Measurements from ENCODE around the gene RGL2. TPM values are rescaled to one million over a fixed set of nuclear protein-coding genes. Genes with fewer than 3 reads are reported as not detected.

The RGL2 gene
- total and polyA plus RNA-seq, 2 of the 13 experiments (the other 11 are each of a cell fraction or from before 2014, with no cell fraction given), result 22.9 to 47.4 TPM

DNA sequence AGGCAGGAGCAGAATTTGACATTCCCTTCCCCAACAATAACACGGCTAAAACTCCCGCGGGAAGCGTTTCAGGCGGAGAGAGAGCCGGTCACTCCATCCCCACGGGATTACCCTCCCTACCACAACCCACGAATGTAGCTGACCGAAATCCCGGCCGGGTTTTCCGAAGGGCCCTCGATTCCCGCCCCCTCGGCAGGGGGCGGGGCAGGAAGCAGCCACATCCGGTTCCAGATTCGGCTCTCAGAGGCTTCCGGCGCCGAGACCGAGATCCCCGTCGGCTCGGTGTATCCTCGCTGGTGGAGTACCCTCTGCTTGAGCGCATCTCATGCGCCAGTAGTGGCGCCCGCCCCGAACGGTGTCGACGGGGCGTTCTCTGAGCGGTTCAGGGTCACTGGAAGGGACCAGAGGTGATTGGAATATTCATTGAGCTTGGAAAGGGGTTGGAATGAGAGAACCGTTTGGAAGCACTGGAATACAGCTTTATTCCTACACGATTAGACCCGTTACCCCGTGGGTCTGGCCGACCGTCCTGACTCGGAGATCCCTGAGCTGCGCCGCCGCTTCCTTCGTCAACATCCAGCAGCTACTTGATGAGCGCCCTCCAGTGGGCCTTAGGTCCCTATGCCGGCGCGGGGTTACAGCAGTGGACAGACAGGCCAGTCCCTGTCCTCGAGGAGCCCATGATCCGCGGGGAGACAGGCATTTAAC, 649 bp upstream of the RGL2 start (continued):
- TF ChIP-seq, protein P1, sequence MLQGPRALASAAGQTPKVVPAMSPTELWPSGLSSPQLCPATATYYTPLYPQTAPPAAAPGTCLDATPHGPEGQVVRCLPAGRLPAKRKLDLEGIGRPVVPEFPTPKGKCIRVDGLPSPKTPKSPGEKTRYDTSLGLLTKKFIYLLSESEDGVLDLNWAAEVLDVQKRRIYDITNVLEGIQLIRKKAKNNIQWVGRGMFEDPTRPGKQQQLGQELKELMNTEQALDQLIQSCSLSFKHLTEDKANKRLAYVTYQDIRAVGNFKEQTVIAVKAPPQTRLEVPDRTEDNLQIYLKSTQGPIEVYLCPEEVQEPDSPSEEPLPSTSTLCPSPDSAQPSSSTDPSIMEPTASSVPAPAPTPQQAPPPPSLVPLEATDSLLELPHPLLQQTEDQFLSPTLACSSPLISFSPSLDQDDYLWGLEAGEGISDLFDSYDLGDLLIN (CRISPR knock-in tag; IDR thresholded peaks at IDR 0.05; ENCODE audit: borderline replicate concordance), result peak; percentile 47; the same call in 1 of the 2 replicates
- TF ChIP-seq AHR (CRISPR knock-in tag; IDR thresholded peaks at IDR 0.05) (no peak), PPARG (CRISPR knock-in tag; conservative IDR thresholded peaks at IDR 0.05) (peak; percentile 35; the same call in 1 of the 2 replicates), ZNF777 (CRISPR knock-in tag; IDR thresholded peaks at IDR 0.05) (peak; percentile 98), PHF5A (CRISPR knock-in tag; IDR thresholded peaks at IDR 0.05; ENCODE audit: low read depth, unreplicated experiment) (peak; percentile 16), RBM39 (IDR thresholded peaks at IDR 0.05; ENCODE audit: low read depth, low read length, poor library complexity, severe bottlenecking) (peak; percentile 99), SALL2 (CRISPR knock-in tag; IDR thresholded peaks at IDR 0.05) (peak; percentile 66; the same call in 1 of the 2 replicates), HNRNPL (IDR thresholded peaks at IDR 0.05; ENCODE audit: low read depth, low read length) (peak; percentile 73), ZNF460 (CRISPR knock-in tag; IDR thresholded peaks at IDR 0.05; ENCODE audit: borderline replicate concordance) (no peak; the same call in 1 of the 2 replicates), SMAD3 (CRISPR knock-in tag; IDR thresholded peaks at IDR 0.05) (peak; percentile 85; the same call in 1 of the 2 replicates), ZNF382 (CRISPR knock-in tag; IDR thresholded peaks at IDR 0.05; ENCODE audit: borderline replicate concordance) (no peak), SMARCC2 (IDR thresholded peaks at IDR 0.05) (no peak)
- TF ChIP-seq, protein P2, sequence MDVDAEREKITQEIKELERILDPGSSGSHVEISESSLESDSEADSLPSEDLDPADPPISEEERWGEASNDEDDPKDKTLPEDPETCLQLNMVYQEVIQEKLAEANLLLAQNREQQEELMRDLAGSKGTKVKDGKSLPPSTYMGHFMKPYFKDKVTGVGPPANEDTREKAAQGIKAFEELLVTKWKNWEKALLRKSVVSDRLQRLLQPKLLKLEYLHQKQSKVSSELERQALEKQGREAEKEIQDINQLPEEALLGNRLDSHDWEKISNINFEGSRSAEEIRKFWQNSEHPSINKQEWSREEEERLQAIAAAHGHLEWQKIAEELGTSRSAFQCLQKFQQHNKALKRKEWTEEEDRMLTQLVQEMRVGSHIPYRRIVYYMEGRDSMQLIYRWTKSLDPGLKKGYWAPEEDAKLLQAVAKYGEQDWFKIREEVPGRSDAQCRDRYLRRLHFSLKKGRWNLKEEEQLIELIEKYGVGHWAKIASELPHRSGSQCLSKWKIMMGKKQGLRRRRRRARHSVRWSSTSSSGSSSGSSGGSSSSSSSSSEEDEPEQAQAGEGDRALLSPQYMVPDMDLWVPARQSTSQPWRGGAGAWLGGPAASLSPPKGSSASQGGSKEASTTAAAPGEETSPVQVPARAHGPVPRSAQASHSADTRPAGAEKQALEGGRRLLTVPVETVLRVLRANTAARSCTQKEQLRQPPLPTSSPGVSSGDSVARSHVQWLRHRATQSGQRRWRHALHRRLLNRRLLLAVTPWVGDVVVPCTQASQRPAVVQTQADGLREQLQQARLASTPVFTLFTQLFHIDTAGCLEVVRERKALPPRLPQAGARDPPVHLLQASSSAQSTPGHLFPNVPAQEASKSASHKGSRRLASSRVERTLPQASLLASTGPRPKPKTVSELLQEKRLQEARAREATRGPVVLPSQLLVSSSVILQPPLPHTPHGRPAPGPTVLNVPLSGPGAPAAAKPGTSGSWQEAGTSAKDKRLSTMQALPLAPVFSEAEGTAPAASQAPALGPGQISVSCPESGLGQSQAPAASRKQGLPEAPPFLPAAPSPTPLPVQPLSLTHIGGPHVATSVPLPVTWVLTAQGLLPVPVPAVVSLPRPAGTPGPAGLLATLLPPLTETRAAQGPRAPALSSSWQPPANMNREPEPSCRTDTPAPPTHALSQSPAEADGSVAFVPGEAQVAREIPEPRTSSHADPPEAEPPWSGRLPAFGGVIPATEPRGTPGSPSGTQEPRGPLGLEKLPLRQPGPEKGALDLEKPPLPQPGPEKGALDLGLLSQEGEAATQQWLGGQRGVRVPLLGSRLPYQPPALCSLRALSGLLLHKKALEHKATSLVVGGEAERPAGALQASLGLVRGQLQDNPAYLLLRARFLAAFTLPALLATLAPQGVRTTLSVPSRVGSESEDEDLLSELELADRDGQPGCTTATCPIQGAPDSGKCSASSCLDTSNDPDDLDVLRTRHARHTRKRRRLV (CRISPR knock-in tag; IDR thresholded peaks at IDR 0.05), result peak; percentile 97
- TF ChIP-seq, protein P3, sequence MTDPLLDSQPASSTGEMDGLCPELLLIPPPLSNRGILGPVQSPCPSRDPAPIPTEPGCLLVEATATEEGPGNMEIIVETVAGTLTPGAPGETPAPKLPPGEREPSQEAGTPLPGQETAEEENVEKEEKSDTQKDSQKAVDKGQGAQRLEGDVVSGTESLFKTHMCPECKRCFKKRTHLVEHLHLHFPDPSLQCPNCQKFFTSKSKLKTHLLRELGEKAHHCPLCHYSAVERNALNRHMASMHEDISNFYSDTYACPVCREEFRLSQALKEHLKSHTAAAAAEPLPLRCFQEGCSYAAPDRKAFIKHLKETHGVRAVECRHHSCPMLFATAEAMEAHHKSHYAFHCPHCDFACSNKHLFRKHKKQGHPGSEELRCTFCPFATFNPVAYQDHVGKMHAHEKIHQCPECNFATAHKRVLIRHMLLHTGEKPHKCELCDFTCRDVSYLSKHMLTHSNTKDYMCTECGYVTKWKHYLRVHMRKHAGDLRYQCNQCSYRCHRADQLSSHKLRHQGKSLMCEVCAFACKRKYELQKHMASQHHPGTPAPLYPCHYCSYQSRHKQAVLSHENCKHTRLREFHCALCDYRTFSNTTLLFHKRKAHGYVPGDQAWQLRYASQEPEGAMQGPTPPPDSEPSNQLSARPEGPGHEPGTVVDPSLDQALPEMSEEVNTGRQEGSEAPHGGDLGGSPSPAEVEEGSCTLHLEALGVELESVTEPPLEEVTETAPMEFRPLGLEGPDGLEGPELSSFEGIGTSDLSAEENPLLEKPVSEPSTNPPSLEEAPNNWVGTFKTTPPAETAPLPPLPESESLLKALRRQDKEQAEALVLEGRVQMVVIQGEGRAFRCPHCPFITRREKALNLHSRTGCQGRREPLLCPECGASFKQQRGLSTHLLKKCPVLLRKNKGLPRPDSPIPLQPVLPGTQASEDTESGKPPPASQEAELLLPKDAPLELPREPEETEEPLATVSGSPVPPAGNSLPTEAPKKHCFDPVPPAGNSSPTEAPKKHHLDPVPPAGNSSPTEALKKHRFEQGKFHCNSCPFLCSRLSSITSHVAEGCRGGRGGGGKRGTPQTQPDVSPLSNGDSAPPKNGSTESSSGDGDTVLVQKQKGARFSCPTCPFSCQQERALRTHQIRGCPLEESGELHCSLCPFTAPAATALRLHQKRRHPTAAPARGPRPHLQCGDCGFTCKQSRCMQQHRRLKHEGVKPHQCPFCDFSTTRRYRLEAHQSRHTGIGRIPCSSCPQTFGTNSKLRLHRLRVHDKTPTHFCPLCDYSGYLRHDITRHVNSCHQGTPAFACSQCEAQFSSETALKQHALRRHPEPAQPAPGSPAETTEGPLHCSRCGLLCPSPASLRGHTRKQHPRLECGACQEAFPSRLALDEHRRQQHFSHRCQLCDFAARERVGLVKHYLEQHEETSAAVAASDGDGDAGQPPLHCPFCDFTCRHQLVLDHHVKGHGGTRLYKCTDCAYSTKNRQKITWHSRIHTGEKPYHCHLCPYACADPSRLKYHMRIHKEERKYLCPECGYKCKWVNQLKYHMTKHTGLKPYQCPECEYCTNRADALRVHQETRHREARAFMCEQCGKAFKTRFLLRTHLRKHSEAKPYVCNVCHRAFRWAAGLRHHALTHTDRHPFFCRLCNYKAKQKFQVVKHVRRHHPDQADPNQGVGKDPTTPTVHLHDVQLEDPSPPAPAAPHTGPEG (CRISPR knock-in tag; IDR thresholded peaks at IDR 0.05), result peak; percentile 79; the same call in 1 of the 2 replicates

All from HepG2 (cell line).